ENCODE data around the gene ZNF77.
"Not testable (repeated sequence)": the region's sequence is repeated elsewhere in the genome, so short reads cannot be mapped to it uniquely, and the experiment has no call there.

ZNF77 gene

DNA sequence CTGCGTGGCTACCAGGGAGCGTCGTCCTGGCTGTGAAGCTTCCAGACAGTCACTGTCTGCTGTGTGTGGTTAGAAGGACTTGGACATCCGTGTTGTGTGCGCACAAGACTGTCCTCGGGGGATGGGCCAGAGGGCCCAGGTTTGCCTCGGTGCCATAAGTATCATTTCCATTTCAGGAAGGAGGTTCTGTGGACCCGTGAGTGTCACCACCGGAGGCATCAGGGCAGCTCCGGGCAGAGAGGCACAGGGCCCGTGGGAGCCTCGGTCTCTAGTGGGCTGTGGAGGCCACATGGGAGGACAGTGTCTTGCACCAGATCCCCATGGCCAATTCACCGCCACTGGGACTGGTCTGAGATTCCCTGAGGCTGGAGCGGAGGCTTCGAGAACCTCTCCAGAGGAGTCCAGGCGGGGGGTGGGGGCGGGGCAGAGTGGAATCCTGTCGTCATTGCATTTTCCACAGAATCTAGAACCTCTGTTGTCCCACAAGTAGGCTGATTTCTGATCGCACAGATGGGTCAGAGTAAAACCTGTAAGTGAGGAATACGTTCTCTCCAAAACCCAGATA is 38.1 kb downstream of the ZNF77 start:
- no peak for DNase-seq

DNA sequence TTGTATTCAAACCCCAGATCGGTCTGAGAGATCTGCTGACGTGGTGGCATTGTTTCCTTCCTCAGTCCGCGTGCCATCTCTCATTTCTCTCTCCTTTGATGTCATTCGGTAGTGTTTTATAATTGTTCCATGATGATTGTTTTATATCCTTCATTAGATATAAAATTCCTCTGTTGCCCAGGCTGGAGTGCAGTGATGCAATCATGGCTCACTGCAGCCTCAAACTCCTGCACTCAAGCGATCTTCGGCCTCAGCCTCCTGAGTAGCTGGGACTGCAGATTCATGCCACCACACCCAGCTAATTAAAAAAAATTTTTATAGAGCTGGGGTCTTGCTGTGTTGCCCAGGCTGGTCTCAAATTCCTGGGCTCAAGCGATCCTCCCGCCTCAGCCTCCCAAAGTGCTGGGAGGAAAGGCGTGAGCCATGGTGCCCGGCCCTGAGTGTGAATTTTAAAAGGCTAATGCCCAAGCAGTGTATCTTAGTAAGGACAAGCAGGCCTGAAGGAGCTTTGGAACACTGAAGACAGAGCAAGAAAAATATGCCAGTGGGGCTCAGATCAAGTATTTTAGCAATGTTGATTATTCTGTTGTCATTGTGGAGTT is 38.8 kb downstream of the ZNF77 start:
- DNase-seq, result no peak

DNA sequence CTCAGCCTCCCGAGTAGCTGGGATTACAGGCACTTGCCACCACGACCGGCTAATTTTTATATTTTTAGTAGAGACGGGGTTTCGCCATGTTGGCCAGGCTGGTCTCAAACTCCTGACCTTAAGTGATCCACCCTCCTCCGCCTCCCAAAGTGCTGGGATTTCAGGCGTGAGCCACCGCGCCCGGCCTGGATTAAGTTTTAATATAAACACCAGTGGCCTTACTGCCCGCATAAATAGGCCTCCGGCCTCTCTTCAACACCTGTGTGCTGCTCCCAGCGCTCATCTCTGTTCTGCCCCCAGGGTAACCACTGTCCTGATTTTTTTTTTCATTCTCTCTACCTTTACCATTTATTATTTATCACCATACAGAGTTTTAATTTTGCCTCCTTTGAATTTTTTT is 41.4 kb downstream of the ZNF77 start:
- DNase-seq, result not testable (repeated sequence)

- DNase-seq, result no peak
Observed at GRCh38 chr19:2902590-2903218, 42.1 kb downstream of the ZNF77 start.

- DNase-seq, result peak; percentile 100
Observed at GRCh38 chr19:2900296-2901252, 44.2 kb downstream of the ZNF77 start, which contains the start of gene ZNF57. Gene ZNF57 (plus strand): TSS chr19:2900928. CDS start chr19:2901046, 118 bp downstream.

DNA sequence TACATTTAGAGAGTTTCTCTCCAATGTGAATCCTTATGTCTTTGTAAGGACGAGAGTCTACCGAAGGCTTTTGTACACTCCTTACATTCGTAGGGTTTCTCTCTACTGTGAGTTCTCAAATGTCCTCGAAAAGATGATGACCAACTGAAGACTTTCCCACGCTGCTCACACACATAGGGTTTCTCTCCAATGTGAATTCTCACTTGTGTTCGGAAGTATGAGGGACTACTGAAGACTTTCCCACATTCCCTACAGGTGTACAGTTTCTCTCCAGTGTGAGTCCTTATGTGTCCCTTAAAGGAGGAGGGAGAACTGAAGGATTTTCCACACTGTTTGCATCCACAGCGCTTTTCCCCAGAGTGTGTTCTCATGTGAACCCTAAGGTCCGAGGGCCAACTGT is 48.1 kb downstream of the ZNF77 start:
- no peak for DNase-seq

DNA sequence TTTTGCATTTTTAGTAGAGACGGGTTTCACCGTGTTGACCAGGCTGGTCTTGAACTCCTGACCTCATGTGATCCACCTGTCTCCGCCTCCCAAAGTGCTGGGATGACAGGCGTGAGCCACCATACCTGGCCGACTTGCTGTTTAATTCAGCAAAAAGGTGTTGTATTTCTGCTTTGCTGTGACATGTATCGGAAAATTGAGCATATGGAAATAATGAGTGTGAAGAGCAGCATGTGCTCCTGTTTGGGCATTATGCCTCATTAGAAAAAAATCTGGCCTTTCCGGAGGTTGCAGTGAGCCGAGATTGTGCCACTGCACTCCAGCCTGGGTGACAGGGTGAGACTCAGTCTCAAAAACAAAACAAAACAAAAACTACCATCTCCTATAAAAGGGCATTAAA is 54.2 kb downstream of the ZNF77 start:
- DNase-seq, result not testable (repeated sequence)

- DNase-seq, result no peak
Observed at GRCh38 chr19:2888731-2889224, 56.0 kb downstream of the ZNF77 start.

DNA sequence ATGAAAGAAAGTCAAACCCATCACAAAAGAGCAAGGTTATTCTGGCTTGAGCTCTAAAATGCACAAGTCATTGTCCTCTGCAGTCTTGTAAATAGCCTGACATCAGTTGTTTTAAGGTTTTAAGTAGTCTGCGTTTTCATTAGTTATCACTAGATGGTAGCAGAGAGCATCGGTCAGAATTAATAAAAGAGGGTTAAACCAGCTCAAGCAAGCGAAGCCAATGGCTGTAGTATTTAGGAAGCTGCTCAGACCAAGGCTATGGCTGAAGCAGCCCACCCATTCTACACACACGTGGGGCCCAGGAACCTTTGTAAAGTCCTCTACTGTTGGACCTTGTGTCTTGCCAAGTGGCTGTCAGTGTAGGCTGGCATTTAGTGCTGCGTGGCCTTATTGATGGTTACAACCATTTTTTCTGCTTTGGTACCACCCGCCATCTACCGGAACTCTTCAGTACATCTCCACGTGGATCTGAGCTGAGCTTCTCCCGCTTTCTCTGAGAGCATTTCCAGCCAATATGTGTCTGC is 57.3 kb downstream of the ZNF77 start:
- DNase-seq, result no peak

DNA sequence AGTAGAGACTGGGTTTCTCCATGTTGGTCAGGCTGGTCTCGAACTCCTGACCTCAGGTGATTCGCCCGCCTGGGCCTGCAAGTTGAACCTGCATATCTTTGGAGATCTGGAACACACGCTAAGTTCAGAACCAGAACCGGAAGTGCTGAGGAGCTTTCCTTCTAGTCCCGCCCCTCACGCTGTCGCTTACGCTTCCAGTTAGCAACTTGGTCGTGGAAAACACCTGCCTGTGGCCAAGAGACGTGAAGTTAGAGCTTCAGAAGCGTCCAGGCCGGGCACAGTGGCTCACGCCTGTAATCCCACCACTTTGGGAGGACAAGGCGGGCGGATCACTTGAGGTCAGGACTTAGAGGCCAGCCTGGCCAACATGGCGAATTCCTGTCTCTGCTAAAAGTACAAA is 59.0 kb downstream of the ZNF77 start:
- no peak for DNase-seq

- no peak for DNase-seq
Observed at GRCh38 chr19:2883686-2884439, 60.9 kb downstream of the ZNF77 start.

All from left hindlimb (tissue), 1 donor.